NOMO-1 (cell line): ENCODE data around the gene CLASP2.
"Not testable (repeated sequence)": the region's sequence is repeated elsewhere in the genome, so short reads cannot be mapped to it uniquely, and the experiment has no call there.

ENCODE experiments used
- DNase-seq, 2 experiments: peaks; one replicate each; lab custom pipeline; 2025; ENCODE audit not compliant: unreplicated experiment in 2 of 2; lab: John Stamatoyannopoulos, UW

The CLASP2 gene

GRCh38 chr3:33717866-33718594, at the start of gene CLASP2:
Gene CLASP2 (minus strand): TSS chr3:33718254. CDS start chr3:33718002, 252 bp downstream.
- DNase-seq: peak; percentile 84 to 91

- DNase-seq: no peak
Observed at GRCh38 chr3:33758864-33759263, 40.8 kb upstream of the CLASP2 start.

- DNase-seq: no peak
Observed at GRCh38 chr3:33758281-33758680, 40.2 kb upstream of the CLASP2 start.

- not testable (repeated sequence) for DNase-seq
Observed at GRCh38 chr3:33754391-33754790, 36.3 kb upstream of the CLASP2 start.

DNA sequence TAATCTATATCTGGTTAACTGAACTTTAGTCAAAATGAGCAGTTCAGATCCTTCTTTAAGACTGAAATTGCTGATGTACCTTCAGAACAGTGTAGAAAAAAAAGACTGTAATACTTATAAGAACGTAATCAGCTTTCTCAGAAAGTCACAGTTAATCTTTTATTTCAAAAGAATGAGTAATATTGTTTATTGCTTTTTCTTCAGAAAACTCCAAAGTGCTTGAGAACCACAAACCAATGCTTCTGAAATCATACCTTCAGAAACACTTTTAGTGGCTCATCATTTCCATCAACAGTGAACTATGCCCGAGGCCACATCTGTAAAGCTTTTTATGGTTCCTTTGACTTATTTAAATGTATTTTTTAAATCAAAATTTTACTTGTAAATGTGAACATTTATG, 33.3 kb upstream of the CLASP2 start:
- no peak for DNase-seq

DNA sequence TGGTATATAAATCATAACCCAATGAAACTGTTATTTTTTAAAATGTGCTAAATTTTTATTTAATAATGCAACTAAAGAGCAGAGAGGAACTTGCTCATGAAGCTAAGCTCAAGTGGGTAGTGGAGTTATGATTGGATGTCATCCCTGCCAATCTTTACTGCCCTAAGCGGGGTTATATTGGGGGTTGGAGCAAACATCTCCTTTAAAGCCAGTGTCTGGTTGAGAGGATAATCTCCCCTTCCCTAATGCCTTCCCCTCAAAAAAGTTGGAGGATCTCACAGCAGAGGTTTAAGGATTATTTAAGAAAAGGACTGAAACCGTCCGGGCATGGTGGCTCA, 32.1 kb upstream of the CLASP2 start:
- DNase-seq: no peak

GRCh38 chr3:33749546-33750210, 31.6 kb upstream of the CLASP2 start:
- DNase-seq: peak; percentile 91 to 98

DNA sequence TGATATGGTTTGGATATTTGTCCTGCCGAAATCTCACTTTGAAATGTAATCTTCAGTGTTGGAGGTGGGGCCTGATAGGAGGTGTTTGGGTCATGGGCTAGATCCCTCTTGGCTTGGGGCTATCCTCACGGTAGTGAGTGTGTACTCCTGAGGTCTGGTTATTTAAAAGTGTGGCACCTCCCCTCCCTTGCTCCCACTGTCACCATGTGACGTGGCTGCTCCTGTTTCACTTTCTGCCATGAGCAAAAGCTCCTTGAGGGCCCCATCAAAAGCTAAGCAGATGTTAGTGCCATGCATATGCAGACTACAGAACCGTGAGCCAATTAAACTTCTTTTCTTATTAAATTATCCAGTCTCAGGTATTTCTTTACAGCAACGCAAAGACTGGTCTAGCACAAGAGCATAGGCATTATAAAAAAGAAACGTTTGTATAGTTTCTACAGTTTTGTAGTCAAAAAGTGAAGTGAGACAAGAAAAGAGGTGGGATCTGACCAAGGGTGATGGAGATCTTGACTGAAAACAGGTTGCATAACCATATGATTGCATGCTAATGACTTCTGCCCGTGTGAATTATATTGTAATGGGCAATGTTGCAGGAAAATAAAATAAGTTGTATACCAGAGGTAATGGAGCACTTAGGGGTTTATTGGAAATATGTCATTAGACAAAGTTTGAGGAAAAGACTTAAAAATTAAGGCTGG, 28.5 kb upstream of the CLASP2 start:
- DNase-seq: peak; percentile 82 to 92

DNA sequence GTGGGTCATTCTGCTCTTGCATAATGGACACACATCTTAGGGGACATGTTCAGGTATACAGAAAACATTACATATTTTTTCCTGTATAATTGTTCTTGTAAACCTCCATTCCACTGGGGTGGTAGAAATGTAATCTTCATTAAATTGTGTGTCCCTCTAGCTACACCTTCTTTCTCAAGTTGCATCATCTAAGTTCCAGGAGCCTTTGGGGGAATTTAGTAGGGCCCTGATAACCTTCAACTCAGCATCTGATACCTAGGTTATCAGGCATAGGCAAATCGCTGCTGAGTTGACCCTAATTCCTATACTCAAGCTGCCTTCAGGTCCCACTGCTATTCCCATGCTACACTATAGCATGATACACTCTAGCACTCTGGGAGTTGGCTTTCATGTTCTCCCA, 19.1 kb upstream of the CLASP2 start:
- no peak for DNase-seq

GRCh38 chr3:33732394-33732793, 14.3 kb upstream of the CLASP2 start:
- DNase-seq: no peak

- peak in 1 of 2 experiments; percentile 46 for DNase-seq
Observed at GRCh38 chr3:33729993-33730392, 11.9 kb upstream of the CLASP2 start.

DNA sequence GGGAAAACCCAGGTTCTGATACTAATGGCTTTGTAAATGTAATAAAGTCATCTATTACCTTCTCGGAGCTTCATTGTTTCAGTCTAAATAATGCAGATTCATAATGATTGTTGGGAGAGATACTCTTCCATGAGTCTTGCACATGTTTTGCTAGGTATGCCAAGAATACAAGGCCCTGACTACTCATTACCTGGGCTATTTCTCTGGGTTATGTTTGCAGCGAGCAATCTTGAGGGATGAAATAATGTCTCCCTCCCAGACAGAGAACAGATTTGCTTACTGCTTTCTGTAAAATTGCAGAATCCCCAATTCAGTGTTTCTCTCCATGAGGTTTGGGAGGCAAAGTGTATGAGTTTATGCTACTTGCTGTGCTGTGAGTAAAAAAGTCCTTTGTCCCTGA, 6.2 kb upstream of the CLASP2 start:
- no peak for DNase-seq

GRCh38 chr3:33722626-33723370, 4.7 kb upstream of the CLASP2 start:
- DNase-seq: no peak

GRCh38 chr3:33722191-33722590, 4.1 kb upstream of the CLASP2 start:
- DNase-seq: no peak

DNA sequence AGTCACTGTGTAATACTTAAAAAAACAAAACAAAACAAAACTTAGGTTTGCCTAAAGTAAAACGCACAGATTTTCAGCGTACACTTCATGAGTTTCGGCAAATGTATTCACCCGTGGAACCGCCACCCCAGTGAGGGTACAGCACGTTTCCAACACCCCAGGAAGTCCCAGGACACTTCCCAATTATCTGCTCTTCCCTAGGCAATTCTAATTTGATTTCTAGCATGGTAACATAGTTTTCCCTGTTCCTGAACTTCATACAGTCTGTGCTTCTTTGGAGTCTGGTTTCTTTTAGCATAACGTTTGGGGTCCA, 497 bp upstream of the CLASP2 start:
- no peak for DNase-seq

- peak in 1 of 2 experiments; percentile 69 for DNase-seq
Observed at GRCh38 chr3:33717616-33717865, 513 bp downstream of the CLASP2 start.

GRCh38 chr3:33716227-33716626, 1.8 kb downstream of the CLASP2 start:
- peak in 1 of 2 experiments; percentile 24 for DNase-seq

DNA sequence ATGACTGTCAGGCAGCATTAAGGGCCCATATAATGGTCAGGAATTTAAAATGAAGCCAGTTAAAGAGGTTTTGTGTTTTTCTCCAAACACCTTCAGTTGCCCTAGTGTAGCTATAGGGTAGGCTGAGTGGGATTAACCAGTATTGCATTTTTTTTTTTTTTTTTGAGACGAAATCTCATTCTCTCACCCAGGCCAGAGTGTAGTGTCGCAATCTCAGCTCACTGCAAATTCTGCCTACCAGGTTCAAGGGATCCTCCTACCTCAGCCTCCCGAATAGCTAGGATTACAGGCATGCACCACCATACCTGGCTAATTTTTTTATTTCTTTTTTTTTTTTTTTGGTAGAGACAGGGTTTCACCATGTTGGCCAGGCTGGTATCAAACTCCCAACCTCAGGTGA, 7.0 kb downstream of the CLASP2 start:
- no peak for DNase-seq

- DNase-seq: no peak
Observed at GRCh38 chr3:33706056-33706455, 12.0 kb downstream of the CLASP2 start.

GRCh38 chr3:33704891-33705290, 13.2 kb downstream of the CLASP2 start:
- no peak for DNase-seq

GRCh38 chr3:33699275-33699674, 18.8 kb downstream of the CLASP2 start:
- DNase-seq: no peak

- DNase-seq: no peak
Observed at GRCh38 chr3:33694944-33695343, 23.1 kb downstream of the CLASP2 start.
